HCT116 (cell line): ENCODE results near the gene HACD3. TPM values are rescaled to one million over a fixed set of nuclear protein-coding genes. Genes with fewer than 3 reads are reported as not detected.

Source experiments
- ATAC-seq: fragments of 200-7000 bp; cut with Tn5 transposase; 2 replicates; pipeline ENCODE4 v1.9.1; 2020; ENCODE audit warnings: mild to moderate bottlenecking, moderate library complexity
- BruUV-seq: library from RNA; stranded (reverse); fragments of 400-500 nt; replicated peaks from 2 replicates; lab custom pipeline; 2021; lab: Mats Ljungman, UMichigan
- CTCF ChIA-PET: fragments of 300-600 bp; sonication (Branson Sonifier 250); formaldehyde crosslinking; loops from one replicate; lab custom pipeline; 2021; ENCODE audit warnings: antibody characterized with exemption; lab: Charles Lee
- POLR2A ChIA-PET: fragments of 300-600, 350-600 bp; sonication (Branson Sonifier 250); formaldehyde crosslinking; loops from one replicate; lab custom pipeline; 2021; ENCODE audit warnings: antibody characterized with exemption; lab: Charles Lee
- RAD21 ChIA-PET, 2 experiments: fragments of 300-600 bp; sonication (Branson Sonifier 250); formaldehyde crosslinking; loops; one replicate each; lab custom pipeline; 2023; ENCODE audit warnings: low total read pairs in 2 of 2; ENCODE audit not compliant: uncharacterized antibody in 2 of 2, unreplicated experiment in 2 of 2, low non-redundant PET in 1 of 2; lab: Charles Lee
- DNase-seq: peaks from one replicate; pipeline ENCODE4 v3.0.0-alpha.2; 2010; ENCODE audit warnings: low read depth, low spot score
- H2AFZ ChIP-seq: fragments of 200-600 bp; shearing (Covaris generic), sonication (generic); 2 replicates; pipeline ENCODE4 v1.6.1; 2017; ENCODE audit warnings: low read depth, mixed run types, mixed read lengths, antibody characterized with exemption, low read length; ENCODE audit not compliant: poor library complexity, severe bottlenecking
- H3K27ac ChIP-seq: 2 replicates; pipeline ENCODE4 v1.5.1; 2012; ENCODE audit warnings: low read depth, low read length
- H3K27me3 ChIP-seq: fragments of 200-600 bp; sonication (generic); 2 replicates; pipeline ENCODE4 v1.6.1; 2016; ENCODE audit warnings: mixed run types, low read length, mixed read lengths; ENCODE audit not compliant: insufficient read depth
- H3K36me3 ChIP-seq, 2 experiments: fragments of 200-500 bp in 1 of 2; fragments of 200-600 bp in 1 of 2; sonication (Bioruptor generic) in 1 of 2; sonication (generic) in 1 of 2; 2 replicates each; pipeline versions ENCODE4 v1.5.1 to v1.6.1; 2014 to 2016; ENCODE audit warnings: low read length in 2 of 2, inconsistent platforms in 1 of 2, mixed read lengths in 1 of 2, mixed run types in 1 of 2; ENCODE audit not compliant: insufficient read depth in 2 of 2, control insufficient read depth in 1 of 2
- H3K4me1 ChIP-seq, 2 experiments: fragments of 200-600 bp in 1 of 2; sonication (generic) in 1 of 2; 2 replicates each; pipeline versions ENCODE4 v1.5.1 to v1.6.1; 2012 to 2017; ENCODE audit warnings: low read length in 2 of 2, inconsistent platforms in 1 of 2, mild to moderate bottlenecking in 1 of 2, mixed read lengths in 1 of 2, mixed run types in 1 of 2, moderate library complexity in 1 of 2; ENCODE audit not compliant: insufficient read depth in 2 of 2, control insufficient read depth in 1 of 2
- H3K4me2 ChIP-seq: fragments of 200-600 bp; sonication (generic); 2 replicates; pipeline ENCODE4 v1.6.1; 2017; ENCODE audit warnings: mixed run types, low read length, mixed read lengths
- H3K4me3 ChIP-seq, 2 experiments: fragments of 200-600 bp in 1 of 2; sonication (generic) in 1 of 2; replicated peaks in 1 of 2; 2 replicates each; pipeline ENCODE4 v1.5.1; 2011 to 2016; ENCODE audit warnings: low read length in 2 of 2, control low read depth in 1 of 2, low read depth in 1 of 2, mild to moderate bottlenecking in 1 of 2, mixed read lengths in 1 of 2, mixed run types in 1 of 2
- H3K79me2 ChIP-seq: fragments of 200-600 bp; sonication (generic); 2 replicates; pipeline ENCODE4 v1.6.1; 2017; ENCODE audit warnings: mild to moderate bottlenecking, mixed run types, low read length, moderate library complexity, mixed read lengths; ENCODE audit not compliant: insufficient read depth
- H3K9ac ChIP-seq: fragments of 200-600 bp; sonication (generic); 2 replicates; pipeline ENCODE4 v1.6.1; 2016; ENCODE audit warnings: low read length, mixed read lengths
- H3K9me2 ChIP-seq: fragments of 200-600 bp; sonication (generic), shearing (Covaris generic); 2 replicates; pipeline ENCODE4 v1.6.1; 2017; ENCODE audit warnings: mixed run types, mild to moderate bottlenecking, moderate library complexity; ENCODE audit not compliant: insufficient read depth
- H3K9me3 ChIP-seq, 2 experiments: fragments of 200-500 bp in 1 of 2; fragments of 200-600 bp in 1 of 2; sonication (Bioruptor generic) in 1 of 2; sonication (generic) in 1 of 2; 2 replicates each; pipeline ENCODE4 v1.6.1; 2014 to 2017; ENCODE audit warnings: low read length in 2 of 2, mixed read lengths in 2 of 2, inconsistent platforms in 1 of 2, low read depth in 1 of 2, mild to moderate bottlenecking in 1 of 2, mixed run types in 1 of 2, moderate library complexity in 1 of 2; ENCODE audit not compliant: control insufficient read depth in 1 of 2, insufficient read depth in 1 of 2
- H4K20me1 ChIP-seq: fragments of 200-600 bp; sonication (generic), shearing (Covaris generic); 2 replicates; pipeline ENCODE4 v1.6.1; 2017; ENCODE audit warnings: mixed run types, mild to moderate bottlenecking, moderate library complexity; ENCODE audit not compliant: insufficient read depth
- CBX3 ChIP-seq: IDR thresholded peaks from 2 replicates; pipeline ENCODE4 v1.6.1; 2012; ENCODE audit warnings: low read depth
- CEBPB ChIP-seq: IDR thresholded peaks from 2 replicates; pipeline ENCODE4 v1.6.1; 2012; ENCODE audit warnings: low read depth
- EGR1 ChIP-seq: IDR thresholded peaks from 2 replicates; pipeline ENCODE4 v1.6.1; 2012; ENCODE audit warnings: low read depth
- EZH2 ChIP-seq: fragments of 200-600 bp; sonication (generic); IDR thresholded peaks from 2 replicates; pipeline ENCODE4 v1.6.1; 2017; ENCODE audit warnings: antibody characterized with exemption, mixed run types
- JUND ChIP-seq: IDR thresholded peaks from 2 replicates; pipeline ENCODE4 v1.6.1; 2012
- MAX ChIP-seq: IDR thresholded peaks from 2 replicates; pipeline ENCODE4 v1.6.1; 2012
- POLR2A ChIP-seq: IDR thresholded peaks from 2 replicates; pipeline ENCODE4 v1.7.0; 2011; ENCODE audit warnings: borderline replicate concordance; ENCODE audit not compliant: insufficient read depth, insufficient read length; ENCODE audit errors: extremely low read depth
- RAD21 ChIP-seq: IDR thresholded peaks from 2 replicates; pipeline ENCODE4 v1.6.1; 2012; ENCODE audit warnings: low read depth, mild to moderate bottlenecking
- REST ChIP-seq: IDR thresholded peaks from 2 replicates; pipeline ENCODE4 v1.6.1; 2012; ENCODE audit warnings: low read depth
- SIN3A ChIP-seq: IDR thresholded peaks from 2 replicates; pipeline ENCODE4 v1.6.1; 2012; ENCODE audit warnings: low read depth
- TCF7L2 ChIP-seq: IDR thresholded peaks from 2 replicates; pipeline ENCODE4 v1.7.0; 2011; ENCODE audit warnings: borderline replicate concordance, inconsistent platforms; ENCODE audit not compliant: insufficient read depth, insufficient read length; ENCODE audit errors: extremely low read depth
- YY1 ChIP-seq: IDR thresholded peaks from 2 replicates; pipeline ENCODE4 v1.6.1; 2011; ENCODE audit warnings: low read length, low read depth, moderate library complexity, mild to moderate bottlenecking; ENCODE audit not compliant: insufficient replicate concordance; ENCODE audit errors: extremely low read depth
- ZNF274 ChIP-seq: fragments of 200-500 bp; sonication (Bioruptor generic); IDR thresholded peaks from 2 replicates; pipeline ENCODE4 v1.6.1; 2014; ENCODE audit warnings: mild to moderate bottlenecking, low read depth, low read length, inconsistent platforms
- intact Hi-C: fragments of 100-400 bp; cut with micrococcal nuclease; formaldehyde crosslinking; loops from 2 replicates; pipeline ENCODE4 v1.10.0; 2022
- total RNA-seq: library from RNA; stranded (reverse); gene quantifications from one replicate; pipeline ENCODE4 v1.2.1, GENCODE V29; 2021; ENCODE audit not compliant: unreplicated experiment
- TF ChIP-seq, protein P1 (sequence below), 3 experiments: fragments of 200-600 bp in 1 of 3; sonication (generic) in 1 of 3; IDR thresholded peaks in 2 of 3; conservative IDR thresholded peaks in 1 of 3; 2 replicates each; pipeline ENCODE4 v1.5.1; 2012 to 2017; ENCODE audit warnings: low read depth in 2 of 3, low read length in 2 of 3, antibody characterized with exemption in 1 of 3, borderline replicate concordance in 1 of 3, control low read depth in 1 of 3, mild to moderate bottlenecking in 1 of 3, mixed read lengths in 1 of 3, mixed run types in 1 of 3, moderate library complexity in 1 of 3; ENCODE audit not compliant: insufficient read depth in 1 of 3
- TF ChIP-seq, protein P2 (sequence below): IDR thresholded peaks from 2 replicates; pipeline ENCODE4 v1.6.1; 2012

HACD3 gene
- total RNA-seq, 1 experiment from 2014 or later = 57.5 TPM

- Histone ChIP-seq H3K27me3 (no peaks in the 10 kb centered on the region), H3K9me3 (no peaks in the 10 kb centered on the region), H3K27ac (no peak overlapping the region), H2AFZ (no peak overlapping the region), H3K9ac (no peak overlapping the region), H3K79me2 (no peaks in the 10 kb centered on the region), H3K4me3 (no peak overlapping the region), H3K4me1 (no peaks in the 10 kb centered on the region), H3K36me3 (peaks cover 25 to 32% of the 10 kb centered on the region in 2 experiments; a peak in 3 of 4 replicates), H4K20me1 (no peaks in the 10 kb centered on the region), H3K9me2 (no peaks in the 10 kb centered on the region), H3K4me2 (no peak overlapping the region)
- TF ChIP-seq SIN3A (no peak), EZH2 (no peak), RAD21 (no peak), TCF7L2 (no peak), JUND (no peak), ZNF274 (no peak), REST (no peak), YY1 (no peak), POLR2A (no peak), MAX (no peak), EGR1 (no peak), CBX3 (no peak), CEBPB (no peak)
- TF ChIP-seq, protein P1, sequence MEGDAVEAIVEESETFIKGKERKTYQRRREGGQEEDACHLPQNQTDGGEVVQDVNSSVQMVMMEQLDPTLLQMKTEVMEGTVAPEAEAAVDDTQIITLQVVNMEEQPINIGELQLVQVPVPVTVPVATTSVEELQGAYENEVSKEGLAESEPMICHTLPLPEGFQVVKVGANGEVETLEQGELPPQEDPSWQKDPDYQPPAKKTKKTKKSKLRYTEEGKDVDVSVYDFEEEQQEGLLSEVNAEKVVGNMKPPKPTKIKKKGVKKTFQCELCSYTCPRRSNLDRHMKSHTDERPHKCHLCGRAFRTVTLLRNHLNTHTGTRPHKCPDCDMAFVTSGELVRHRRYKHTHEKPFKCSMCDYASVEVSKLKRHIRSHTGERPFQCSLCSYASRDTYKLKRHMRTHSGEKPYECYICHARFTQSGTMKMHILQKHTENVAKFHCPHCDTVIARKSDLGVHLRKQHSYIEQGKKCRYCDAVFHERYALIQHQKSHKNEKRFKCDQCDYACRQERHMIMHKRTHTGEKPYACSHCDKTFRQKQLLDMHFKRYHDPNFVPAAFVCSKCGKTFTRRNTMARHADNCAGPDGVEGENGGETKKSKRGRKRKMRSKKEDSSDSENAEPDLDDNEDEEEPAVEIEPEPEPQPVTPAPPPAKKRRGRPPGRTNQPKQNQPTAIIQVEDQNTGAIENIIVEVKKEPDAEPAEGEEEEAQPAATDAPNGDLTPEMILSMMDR (IDR thresholded peaks at IDR 0.05 in 2 of 3, conservative IDR thresholded peaks at IDR 0.05 in 1 of 3; ENCODE audit: borderline replicate concordance in 1 of 3, insufficient read depth in 1 of 3, low read depth in 2 of 3, low read length in 2 of 3) = no peak
- TF ChIP-seq, protein P2, sequence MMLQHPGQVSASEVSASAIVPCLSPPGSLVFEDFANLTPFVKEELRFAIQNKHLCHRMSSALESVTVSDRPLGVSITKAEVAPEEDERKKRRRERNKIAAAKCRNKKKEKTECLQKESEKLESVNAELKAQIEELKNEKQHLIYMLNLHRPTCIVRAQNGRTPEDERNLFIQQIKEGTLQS = no peak
- ChIA-PET POLR2A (no interaction called here), RAD21 (no interaction called here), CTCF (no interaction called here)
- no TSS peak for BruUV-seq
- ATAC-seq (no peak), DNase-seq (no peak)
- intact Hi-C loops = no loop called here
Observed at GRCh38 chr15:65569728-65570127, 39.5 kb downstream of the HACD3 start.
